HG02610 (cell line): ENCODE results near the gene EXOC2.

Experiments
- ATAC-seq: cut with Tn5 transposase; IDR thresholded peaks from one replicate; pipeline ENCODE4 v1.9.1; 2021; ENCODE audit warnings: mild to moderate bottlenecking, moderate library complexity; ENCODE audit not compliant: unreplicated experiment

Gene EXOC2, protein sequence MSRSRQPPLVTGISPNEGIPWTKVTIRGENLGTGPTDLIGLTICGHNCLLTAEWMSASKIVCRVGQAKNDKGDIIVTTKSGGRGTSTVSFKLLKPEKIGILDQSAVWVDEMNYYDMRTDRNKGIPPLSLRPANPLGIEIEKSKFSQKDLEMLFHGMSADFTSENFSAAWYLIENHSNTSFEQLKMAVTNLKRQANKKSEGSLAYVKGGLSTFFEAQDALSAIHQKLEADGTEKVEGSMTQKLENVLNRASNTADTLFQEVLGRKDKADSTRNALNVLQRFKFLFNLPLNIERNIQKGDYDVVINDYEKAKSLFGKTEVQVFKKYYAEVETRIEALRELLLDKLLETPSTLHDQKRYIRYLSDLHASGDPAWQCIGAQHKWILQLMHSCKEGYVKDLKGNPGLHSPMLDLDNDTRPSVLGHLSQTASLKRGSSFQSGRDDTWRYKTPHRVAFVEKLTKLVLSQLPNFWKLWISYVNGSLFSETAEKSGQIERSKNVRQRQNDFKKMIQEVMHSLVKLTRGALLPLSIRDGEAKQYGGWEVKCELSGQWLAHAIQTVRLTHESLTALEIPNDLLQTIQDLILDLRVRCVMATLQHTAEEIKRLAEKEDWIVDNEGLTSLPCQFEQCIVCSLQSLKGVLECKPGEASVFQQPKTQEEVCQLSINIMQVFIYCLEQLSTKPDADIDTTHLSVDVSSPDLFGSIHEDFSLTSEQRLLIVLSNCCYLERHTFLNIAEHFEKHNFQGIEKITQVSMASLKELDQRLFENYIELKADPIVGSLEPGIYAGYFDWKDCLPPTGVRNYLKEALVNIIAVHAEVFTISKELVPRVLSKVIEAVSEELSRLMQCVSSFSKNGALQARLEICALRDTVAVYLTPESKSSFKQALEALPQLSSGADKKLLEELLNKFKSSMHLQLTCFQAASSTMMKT

DNA sequence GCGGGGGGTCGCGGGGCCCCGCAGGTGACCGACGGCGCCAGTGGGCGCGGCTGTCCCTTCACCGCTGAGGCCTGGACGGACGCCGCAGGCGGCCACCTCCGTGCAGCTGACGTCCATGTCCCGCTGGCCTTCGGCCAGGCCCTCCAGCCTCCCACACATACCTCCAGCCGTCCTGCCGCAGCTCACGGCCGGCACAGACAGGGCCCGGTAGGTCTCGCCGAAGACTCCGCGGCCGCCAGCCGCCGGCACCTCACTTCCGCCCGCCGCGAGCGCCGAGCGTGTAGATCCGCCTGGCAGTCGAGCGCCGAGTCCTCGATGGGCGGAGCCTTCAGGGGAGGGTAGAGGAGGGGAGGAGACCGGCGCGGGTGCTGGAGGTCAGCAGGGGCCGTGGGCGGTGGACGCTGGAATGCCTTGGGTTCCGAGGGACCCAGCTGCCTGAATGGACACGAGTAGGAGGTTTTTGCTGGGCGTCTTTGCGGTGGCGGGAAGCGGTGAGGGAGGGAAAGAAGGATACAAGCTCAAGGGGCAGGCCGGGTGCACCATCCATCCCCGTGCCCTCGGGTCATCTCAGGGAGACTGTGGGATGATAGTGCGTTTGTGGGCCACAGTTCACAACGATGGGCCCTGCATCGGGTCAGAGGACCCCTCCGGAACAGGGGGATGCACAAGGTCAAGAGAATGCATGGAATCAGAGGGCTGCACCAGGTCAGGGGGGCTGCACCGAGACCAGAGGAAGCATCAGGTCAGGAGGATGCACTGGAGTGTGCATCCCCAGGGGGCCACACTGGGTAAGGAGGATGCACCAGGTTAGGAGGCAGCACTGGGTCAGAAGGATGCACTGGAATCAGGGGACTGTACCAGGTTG, at the start of gene EXOC2:
Gene EXOC2, minus strand, starts transcription at position 282 of the 865 bp plus-strand sequence. CDS start 55,321 bp downstream, outside the sequence.
- ATAC-seq = peak; percentile 85

DNA sequence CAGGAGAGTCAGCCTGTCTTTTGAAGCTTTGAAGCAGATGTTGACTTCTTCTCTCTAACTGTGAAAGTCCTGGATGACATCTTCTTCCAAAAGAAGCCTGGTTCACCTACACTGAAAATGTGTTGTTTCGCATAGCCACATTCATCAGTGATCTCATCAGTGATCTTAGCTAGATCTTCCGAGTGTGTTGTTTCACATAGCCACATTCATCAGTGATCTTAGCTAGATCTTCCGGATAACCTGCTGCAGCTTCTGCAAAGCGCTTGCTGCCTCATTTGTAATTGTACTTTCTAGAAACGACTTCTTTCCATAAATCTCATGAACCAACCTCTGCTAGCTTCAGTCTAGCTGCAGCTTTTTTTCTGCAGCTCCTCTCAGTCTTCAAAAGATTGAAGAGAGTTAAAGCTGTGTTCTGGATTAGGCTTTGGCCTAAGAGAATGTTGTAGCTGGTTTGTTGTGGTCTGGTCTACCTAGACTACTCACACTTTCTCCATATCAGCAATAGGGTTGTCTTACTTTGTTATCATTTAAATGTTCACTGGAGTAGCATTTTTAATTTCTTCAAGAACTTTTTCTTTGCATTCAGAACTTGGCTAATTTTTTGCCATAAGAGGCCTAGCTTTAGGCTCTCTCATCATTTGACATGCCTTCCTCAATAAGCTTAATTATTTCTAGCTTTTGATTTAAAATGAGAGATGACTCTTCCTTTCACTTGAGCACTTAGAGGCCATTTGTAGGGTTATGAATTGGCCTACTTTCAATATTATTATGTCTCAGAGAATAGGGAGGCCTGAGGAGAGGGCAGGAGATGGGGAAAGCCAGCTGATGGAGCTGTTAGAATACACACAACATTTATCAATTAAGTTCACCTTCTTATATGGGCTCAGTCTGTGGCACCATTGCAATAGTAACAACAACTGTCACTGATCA, 48.7 kb upstream of the EXOC2 start:
- ATAC-seq = no peak

DNA sequence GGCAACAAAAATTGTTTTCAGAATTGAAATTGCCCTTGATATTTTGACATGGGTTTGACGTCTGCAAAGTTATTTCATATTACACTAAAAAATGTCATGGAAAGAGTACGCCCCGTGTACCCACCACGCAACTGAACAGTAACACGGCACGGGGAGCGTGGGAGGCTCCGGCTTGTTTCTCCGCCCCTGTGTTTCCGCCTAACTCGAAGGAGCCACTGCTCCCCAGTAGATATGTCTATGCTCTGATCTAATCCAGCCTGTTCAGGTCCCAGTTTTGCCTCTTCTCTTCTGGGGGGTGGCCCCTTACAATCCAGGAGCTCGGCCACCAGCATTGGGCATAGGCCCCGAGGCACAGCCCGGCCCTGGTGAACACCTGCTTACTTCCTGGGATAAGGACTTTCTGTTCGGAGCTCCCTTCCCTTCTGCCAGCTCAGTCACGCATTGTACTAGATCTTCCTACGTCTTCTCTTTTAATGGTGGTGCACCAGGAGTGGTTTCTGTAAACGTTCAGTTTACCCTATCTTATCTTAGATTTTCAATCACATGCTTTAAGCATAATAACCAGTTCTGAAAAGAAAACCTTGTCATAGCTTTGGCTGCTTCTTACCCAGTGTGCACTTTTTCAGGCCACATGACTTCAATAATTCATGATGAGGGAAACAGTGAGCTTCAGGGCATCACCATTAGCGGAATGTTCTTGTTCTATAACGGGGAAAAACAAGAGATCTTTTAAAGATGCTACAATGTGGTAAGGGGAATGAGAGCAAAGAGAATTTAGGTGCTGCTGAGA, 43.9 kb upstream of the EXOC2 start:
- ATAC-seq = no peak

DNA sequence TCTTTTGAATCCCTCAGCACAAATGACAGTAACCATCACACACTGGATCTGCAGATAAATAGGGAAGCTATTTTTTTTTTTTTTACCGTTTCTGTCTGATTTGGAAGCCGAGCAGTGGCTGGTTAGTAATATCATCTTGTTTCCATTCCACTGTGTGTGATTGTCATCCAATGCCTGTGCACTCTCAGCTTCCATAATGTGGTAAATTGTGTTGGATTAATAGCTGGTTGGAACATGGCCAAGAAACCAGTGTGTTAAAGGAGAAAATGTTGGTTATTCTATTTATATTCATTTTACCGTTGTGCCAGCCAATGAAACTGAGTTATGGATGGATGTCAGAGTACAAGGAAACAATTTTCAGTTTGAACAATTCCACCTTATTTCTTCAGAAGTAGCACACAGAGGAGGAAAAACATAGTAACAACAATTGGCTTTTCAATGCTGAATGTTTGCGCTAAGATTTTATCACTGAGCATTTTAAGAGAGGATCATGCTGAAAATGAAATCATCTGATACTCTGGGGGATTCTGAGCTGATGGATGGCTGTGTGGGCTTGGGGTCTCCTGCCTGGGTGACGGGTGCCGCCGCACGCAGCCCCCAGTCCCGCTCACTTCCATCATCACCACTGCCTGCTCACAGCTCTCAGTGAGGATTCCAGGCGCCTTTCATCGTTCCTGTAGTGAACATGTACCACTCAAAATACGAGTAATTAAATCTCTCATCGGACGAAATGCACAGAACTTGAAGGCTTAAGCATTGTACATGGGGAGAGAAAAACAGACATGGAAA, 40.7 kb upstream of the EXOC2 start:
- no peak for ATAC-seq

DNA sequence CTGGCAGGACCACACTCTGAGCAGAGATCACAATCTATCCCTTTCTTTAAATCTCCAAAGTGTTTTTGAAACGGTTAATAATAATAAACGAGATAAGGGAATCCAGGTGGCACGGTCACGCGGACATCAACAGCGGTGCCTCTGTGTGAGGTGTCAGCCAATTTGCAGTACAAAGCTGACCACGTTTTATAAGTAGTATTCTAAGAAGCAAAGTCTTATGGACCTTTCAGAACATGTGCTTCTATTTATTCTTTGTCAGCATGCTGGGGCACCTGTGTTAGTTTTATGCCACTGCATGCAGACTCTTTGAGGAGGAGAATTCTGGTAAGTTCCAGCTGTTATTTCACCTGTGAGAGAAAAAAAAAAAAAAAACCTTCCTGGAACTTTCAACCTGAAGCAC, 39.0 kb upstream of the EXOC2 start:
- no peak for ATAC-seq

DNA sequence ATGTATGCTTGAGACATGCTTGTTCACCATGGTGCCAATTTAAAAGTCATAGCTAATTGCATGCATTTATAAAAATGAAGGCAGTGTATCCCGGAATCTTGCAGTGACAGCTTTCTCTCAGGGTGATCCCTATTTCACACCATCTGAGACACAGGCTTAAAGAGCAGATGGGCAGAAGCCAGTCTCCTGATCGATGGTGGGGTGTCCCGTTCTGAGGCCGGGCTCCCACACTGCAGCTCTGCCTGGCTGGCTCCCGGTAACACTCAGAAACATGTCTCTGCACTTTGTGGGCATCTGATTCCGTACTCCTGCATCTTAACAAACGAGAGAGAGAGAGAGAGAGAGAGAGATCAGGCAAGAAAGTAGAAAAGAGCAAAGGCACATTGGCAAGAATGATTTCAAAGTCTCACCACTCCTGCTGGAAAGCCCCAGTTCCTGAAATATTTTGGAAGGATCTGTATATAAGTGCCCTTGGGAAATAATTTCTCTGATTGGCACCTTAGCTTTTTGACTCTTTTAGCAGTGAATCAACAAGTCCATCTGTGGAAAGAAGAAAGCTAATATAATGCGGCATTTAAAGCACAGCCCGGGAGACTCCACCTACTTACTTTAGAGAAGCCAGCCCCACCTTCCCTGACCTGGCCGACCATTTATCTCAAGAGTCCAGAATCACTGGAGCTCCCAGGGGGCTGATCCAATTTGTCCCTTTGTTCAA, 36.8 kb upstream of the EXOC2 start:
- ATAC-seq = no peak

DNA sequence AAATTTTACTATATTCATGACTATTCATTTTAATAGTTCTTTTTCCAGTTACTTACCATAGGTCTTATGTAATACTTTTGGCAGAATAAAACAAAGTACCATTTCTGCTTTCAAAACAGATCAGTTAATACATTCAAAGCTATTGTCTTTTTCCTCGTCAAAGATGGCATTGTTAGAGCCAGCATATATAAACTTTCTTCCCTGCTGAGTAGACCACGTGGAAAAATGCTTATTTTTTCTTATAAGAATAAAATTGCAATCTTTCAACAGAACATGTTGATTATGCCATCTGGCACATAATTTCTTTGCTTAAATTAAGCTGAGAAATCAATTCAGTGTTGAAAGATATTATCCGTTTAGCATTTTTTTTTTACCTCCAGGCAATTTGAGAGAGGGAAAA, 34.9 kb upstream of the EXOC2 start:
- no peak for ATAC-seq

DNA sequence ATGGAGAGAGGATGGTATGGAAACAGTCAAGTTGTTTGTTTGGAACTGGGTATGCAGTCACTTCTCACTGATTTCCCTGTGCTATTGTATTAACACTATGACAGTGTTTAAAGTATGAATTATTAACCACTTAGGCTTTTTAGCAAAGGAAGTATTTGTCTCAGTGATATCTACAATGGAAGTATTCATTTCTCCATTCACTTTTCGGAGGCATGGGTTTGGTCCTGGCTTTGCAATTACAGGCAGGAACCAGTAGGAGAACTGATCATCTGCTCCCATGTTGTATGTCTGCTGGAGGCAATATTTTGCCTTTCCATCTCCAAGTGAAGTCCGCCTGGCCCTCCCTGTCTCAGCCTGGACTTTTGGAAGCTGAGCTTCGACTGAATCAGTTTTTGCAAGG, 30.6 kb upstream of the EXOC2 start:
- ATAC-seq = no peak

DNA sequence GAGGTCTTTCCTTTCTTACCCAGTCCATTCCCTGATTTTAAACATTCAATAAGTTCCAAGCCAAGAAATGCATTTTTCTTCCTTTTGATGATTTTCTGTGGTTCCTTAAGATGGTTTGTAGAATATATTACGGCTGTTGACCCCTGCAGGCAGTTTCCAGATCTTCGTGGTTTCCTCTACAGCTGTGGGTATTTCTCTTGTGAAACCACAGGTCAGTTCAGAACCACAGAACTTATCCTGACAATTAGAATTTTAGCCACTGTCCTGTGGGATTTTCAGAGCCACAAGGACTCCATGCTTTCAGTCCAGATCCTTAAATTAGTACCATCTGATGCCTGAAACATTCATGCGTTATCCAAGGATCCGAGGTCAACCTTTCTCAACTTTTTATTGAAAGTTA, 29.7 kb upstream of the EXOC2 start:
- no peak for ATAC-seq

DNA sequence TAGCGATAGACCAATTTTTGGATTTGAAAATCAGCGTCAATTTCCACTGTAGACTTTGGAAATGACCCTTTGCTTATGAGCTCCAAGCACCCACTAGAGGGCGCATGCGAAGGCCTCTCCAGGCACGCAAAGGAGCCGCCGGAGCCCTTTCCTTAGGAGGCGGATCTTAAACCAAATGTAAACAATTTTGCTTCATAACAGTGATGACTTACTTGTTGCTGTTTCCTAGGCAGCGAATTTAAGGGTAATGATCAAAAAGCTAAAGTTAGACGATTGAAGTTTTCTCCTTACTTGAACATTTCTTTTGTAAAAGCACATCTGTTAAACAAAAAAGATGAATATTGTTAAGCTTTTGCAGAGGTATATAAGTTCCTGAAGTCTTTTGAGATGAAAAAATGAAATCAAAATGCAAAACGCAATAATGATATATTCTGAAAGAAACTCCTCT, 29.2 kb upstream of the EXOC2 start:
- no peak for ATAC-seq

DNA sequence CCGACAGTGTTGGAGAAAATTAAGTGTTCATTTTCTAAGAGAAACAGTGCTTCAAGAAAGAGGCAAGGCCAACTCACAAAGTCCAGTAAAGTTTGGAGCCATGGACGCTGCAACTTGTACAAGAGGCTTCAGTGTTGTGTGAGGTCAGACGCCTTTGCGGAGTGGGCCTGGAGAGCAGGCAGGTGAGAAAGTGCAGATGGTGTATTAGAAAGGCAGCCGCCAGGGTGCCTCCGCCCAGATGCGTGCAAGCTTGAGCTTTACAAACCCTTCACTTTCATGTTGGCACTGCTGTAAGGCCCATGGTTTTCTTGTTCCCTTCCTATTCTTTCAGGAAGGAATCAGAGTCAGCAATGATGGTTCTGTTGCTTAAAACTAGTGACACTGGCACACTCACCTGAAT, 25.4 kb upstream of the EXOC2 start:
- ATAC-seq = no peak

DNA sequence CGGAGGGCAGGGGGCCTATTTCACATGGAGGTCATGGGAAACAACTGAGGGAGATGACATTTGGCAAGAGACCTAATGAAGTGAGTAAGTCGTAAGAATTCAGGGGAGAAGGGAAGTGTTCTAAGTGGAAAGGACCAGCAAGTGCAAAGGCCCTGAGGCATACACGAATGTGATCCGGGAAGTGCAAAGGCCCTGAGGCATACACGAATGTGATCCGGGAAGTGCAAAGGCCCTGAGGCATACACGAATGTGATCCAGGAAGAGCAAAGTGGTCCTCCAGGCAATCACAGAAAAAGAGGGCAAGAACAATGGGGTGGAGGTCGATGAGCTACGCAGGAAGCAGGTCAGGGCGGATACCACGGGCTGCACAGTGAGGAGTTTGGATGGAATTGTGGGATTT, 24.2 kb upstream of the EXOC2 start:
- no peak for ATAC-seq

DNA sequence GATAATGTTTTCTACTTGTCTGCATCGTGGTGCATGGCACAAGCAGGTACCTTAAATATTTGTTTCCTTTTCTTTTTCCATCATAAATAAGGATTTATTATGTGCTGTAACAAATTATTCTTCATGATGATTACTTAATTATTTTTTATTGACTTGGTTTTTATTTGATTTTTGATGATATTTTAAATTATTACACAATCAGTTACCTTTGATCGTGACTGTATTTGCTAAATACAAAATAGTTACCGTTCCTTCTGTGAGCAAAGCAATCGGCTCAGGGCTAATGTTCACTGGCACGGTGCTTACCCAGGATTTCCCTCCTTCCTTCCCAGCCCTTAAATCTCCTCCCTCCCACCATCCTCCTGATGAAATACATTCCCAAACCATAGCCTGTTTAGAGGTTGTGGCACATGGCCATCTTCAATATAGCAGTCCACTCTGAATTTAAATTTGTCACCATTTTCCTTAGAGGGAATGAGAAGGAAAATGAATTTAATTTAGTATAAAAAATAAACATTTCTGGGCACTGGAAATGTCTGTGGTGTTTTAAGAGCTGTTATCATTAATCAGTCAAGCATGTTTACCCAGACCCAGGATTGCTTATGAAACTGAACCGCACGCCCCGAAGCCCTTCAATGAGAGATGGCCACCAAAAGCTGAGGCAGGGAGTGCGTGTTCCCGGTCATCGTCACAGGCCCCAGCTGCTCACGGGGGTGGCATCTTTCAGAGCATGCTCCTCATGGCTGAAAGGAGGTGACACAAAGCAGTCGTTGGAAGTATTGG, 23.0 kb upstream of the EXOC2 start:
- ATAC-seq = no peak

DNA sequence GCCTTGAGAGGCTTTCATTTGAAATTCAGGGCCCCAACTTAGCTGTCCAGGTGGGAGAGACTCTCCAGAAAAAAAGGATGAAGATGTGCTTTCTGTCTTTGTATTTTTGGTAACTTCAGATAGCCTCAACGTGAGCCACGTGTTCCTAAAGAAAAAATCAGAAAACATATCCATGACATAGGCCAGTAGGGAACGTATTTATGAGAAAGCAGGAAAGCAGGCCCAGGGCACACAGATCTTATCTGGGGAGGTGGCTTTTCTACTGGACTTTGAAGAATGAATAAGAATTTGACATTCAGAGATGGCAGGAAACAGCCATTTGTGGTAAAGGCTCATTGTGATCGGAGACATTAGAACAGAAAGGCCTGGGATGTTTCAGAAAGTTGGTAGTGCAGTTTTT, 21.2 kb upstream of the EXOC2 start:
- no peak for ATAC-seq

DNA sequence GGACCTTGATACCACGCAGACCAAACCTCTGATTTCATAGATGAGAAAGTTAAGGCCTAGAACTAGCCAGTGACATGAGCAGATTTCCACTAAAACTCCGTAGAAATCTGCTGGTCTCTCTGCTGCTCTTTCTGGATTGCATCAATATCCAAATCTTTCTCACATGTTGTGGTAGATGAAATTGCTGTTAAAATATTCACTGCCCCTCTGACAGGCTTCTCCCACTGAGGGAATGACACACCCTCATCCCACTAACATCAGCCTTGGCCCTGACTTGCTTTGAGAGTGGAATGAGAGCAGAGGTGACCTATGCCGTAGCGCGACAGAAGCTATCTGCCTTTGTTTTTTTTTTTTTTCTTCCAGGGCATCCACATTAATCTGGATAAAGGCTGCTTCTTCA, 20.4 kb upstream of the EXOC2 start:
- no peak for ATAC-seq

DNA sequence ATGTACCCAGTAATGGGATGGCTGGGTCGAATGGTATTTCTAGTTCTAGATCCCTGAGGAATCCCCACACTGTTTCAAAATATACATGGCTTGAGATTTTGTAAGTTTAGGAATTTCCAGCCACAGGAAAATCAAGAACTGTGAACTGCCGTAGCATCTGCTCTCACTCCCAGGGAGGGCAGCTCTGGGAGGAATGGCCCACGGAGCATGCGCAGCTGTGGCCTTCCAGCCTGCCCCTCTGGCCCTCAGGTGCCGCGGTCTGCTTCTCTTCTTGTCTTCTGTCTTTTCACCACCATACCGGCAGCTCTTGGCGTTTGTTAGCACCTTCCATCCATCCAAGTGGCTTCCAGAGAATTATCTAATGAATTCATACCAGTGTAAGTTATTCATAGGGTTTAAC, 19.9 kb upstream of the EXOC2 start:
- no peak for ATAC-seq

DNA sequence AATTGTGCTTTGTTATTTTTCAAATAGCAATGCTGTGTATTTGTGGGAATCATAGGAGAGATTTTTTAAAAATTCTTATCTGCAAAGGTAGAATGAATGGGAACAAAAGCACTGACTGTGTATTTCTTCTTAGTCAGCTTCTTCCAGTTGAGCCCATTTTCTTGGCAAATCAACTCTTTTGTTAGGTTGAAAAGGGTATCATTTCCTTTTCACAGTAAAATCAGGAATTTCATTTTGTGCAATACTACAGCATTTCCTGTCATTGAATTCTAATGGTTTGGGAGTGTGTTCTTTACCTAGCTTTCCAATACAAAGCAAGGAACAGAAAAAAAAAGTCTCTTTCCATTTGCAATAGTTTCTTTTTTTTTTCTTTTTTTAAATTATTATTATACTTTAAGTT, 19.0 kb upstream of the EXOC2 start:
- no peak for ATAC-seq
